GM21367 (cell line): ENCODE results near the gene SCCPDH.
"Not testable (repeated sequence)": the region's sequence is repeated elsewhere in the genome, so short reads cannot be mapped to it uniquely, and the experiment has no call there.

Experiments used
- ATAC-seq: cut with Tn5 transposase; IDR thresholded peaks from one replicate; pipeline ENCODE4 v1.9.1; 2021; ENCODE audit not compliant: unreplicated experiment

The SCCPDH gene

GRCh38 chr1:246703581-246703980 lies 20.6 kb upstream of the SCCPDH start:
- ATAC-seq, result no peak

DNA sequence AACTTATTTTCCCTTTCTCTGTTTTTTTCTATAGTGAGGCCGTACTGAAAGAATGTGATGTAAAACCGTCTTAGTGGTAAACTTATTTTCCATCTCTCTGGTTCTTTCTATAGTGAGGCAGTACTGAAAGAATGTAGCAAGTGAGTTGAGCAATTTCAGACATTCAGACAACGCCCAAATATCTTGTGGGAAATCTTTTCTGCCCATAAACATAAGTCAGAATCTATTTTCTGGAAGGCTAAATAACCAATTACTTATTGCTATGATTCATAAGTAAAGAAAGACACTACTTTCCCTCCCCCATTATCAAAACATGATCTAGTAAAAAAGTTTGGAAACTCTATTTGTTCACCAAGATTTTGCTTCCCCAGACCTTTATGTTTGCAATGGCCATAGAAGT lies 18.8 kb upstream of the SCCPDH start:
- no peak for ATAC-seq

GRCh38 chr1:246708166-246708565 lies 16.0 kb upstream of the SCCPDH start:
- no peak for ATAC-seq

DNA sequence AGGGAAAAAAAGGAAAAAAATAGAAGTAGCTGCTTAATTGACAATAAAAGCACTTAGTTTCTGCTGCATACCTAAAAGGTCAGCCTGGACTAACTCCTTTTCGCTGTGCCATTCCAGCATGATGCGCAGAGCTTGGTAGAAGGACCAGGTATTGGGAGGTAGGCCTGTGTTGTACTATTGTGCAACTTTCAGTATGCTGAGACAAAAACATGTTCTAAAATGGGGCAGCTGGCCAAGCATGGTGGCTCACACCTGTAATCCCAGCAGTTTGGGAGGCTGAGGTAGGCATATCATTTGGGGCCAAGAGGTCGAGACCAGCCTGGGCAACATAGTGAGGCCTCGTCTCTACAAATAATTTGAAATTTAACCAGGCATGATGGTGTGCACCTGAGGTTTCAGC lies 15.0 kb upstream of the SCCPDH start:
- ATAC-seq, result no peak

- no peak for ATAC-seq
These were observed 14.4 kb upstream of the SCCPDH start for GRCh38 chr1:246709835-246710234.

DNA sequence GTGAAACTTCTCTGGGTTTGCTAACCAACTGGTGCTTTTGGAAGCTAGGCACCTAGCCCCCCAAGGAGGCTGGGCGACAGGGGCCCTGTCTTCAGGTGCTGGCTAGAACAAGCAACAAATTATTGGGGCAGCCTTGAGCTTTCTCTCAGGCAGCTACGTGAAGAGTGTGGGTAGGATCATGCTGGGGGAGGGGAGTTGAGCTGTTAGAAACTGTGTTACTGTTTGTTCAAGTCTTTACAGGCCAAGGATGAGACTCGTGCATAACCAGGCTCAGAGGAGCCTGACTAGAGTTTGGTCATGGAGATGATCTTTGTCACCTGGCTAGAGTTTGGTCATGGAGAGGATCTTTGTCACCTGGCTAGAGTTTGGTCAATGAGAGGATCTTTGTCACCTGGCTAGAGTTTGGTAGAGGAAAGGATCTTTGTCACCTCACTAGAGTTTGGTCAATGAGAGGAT lies 12.6 kb upstream of the SCCPDH start:
- ATAC-seq, result no peak

- not testable (repeated sequence) for ATAC-seq
These were observed 11.8 kb upstream of the SCCPDH start for GRCh38 chr1:246712428-246712827.

DNA sequence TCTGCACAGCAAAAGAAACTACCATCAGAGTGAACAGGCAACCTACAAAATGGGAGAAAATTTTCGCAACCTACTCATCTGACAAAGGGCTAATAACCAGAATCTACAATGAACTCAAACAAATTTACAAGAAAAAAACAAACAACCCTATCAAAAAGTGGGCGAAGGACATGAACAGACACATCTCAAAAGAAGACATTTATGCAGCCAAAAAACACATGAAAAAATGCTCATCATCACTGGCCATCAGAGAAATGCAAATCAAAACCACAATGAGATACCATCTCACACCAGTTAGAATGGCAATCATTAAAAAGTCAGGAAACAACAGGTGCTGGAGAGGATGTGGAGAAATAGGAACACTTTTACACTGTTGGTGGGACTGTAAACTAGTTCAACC lies 4.8 kb upstream of the SCCPDH start:
- not testable (repeated sequence) for ATAC-seq

GRCh38 chr1:246720814-246721213 lies 3.4 kb upstream of the SCCPDH start:
- ATAC-seq, result not testable (repeated sequence)

GRCh38 chr1:246722720-246723119 lies 1.5 kb upstream of the SCCPDH start:
- no peak for ATAC-seq

DNA sequence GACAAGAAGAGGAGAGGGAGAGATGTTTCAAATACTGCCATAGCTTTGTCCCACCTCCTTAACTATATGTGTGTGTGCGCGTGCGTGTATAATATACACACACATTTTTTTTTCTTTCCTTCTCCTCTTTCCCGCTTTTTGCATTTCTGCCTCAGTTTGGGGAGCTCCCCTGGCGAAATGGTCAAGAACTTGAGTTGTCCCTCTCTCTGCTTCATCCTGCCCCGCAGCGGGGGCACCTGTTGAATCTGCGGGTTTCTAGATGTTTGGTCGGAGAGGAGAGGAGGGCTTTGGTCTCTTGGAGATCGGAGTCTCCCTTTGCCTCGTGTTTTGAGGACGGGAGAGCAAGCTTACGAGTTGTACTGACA lies 504 bp downstream of the SCCPDH start:
- ATAC-seq, result peak; percentile 11

- ATAC-seq, result no peak
These were observed 982 bp downstream of the SCCPDH start for GRCh38 chr1:246725191-246725590.

DNA sequence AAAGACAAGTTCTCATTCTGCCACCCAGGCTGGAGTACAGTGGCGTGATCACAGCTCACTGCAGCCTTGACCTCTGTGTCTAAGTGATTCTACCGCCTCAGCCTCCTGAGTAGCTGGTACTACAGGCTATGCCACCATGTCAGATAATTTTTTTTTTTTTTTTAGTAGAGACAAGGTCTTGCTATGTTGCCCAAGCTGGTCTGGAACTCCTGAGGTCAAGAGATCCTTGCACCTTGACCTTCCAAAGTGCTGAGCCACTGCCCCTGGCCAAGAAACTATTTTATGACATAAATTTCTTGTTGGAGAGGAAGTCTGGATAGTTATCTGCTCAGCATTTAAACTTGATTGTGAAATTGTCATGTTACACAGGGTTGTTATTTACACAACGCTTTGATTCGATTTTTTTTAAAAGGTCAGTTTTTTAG lies 2.1 kb downstream of the SCCPDH start:
- no peak for ATAC-seq

DNA sequence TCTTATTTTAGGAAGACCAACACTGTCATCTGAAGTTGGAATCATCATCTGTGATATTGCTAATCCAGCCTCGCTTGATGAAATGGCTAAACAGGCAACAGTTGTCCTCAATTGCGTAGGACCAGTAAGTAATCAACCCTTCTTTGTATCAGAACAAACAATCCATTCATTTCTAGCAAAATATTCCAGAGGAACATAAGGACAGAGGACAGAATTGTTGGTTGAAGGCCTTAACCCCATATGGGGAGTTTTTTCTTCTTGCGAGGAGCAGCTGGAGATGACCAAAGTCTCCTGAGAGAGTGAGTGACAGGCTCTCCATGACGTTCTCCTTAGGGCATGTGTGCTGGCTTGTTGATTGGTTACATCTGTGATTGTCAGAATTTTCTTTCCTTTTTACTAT lies 2.7 kb downstream of the SCCPDH start:
- no peak for ATAC-seq

GRCh38 chr1:246727594-246727993 lies 3.4 kb downstream of the SCCPDH start:
- ATAC-seq, result no peak

DNA sequence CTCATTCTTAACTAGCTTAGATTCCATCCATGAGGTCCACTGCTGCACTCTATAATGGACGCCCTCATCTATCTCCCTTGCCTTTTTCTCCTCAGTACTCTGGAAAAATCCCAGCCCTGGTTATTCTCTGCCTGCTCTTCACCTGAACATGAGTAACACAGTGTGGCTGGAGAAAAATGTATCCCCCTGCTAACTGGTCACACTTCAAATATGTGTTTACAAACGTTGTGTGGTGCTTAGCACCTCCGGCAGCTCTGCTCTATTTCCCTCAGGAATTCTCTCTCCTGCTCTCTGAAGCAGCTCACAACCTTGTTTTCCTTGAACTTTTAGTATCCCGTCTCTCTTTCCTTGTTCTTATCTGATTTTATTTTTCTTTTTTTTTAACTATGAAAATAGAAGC lies 4.1 kb downstream of the SCCPDH start:
- ATAC-seq, result no peak

DNA sequence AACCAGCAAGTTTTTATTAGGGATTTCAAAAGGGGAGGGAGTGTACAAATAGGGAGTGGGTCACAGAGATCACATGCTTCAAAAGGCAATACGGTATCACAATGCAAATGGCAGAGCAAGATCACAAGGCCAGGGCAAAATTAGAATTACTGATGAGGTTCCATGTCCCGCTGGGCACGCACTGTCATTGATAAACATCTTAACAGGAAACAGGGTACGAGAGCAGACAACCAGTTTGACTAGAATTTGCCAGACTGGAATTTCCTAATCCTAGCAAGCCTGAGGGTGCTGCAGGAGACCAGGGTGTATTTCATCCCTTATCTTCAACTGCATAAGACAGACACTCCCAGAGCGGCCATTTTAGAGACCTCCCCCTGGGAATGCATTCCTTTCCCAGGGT lies 4.8 kb downstream of the SCCPDH start:
- ATAC-seq, result not testable (repeated sequence)

GRCh38 chr1:246730839-246731238 lies 6.6 kb downstream of the SCCPDH start:
- no peak for ATAC-seq

DNA sequence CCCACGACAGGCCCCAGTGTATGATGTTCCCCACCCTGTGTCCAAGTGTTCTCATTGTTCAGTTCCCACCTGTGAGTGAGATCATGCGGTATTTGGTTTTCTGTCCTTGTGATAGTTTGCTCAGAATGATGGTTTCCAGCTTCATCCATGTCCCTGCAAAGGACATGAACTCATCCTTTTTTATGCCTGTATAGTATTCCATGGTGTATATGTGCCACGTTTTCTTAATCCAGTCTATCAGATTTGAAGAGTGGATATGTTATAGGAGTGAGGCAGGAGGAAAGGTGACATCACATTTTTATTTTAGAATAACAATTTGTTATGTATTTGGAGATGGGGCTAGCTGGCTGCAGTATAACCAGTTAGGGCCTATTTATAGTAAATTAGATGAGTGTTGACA lies 7.7 kb downstream of the SCCPDH start:
- not testable (repeated sequence) for ATAC-seq

- no peak for ATAC-seq
These were observed 9.5 kb downstream of the SCCPDH start for GRCh38 chr1:246733704-246734103.

DNA sequence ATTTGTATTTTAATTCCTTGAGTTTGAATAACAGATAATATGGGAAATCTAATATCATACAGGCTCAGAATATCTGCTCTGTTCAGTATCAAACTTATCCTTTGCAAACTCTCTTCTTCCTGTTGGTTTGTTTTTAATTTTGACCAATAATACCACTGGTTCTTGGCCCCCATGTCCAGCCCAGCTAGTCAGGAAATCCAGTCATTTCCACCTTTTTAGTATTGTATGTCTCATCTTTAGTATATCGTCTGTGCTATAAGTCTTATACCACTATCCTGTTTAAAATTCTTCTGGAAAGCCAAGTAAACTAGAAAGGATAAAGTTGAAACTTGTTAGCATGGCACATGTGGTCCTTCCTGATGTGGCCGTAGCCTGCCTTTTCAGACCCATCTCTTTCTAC lies 10.7 kb downstream of the SCCPDH start:
- no peak for ATAC-seq

DNA sequence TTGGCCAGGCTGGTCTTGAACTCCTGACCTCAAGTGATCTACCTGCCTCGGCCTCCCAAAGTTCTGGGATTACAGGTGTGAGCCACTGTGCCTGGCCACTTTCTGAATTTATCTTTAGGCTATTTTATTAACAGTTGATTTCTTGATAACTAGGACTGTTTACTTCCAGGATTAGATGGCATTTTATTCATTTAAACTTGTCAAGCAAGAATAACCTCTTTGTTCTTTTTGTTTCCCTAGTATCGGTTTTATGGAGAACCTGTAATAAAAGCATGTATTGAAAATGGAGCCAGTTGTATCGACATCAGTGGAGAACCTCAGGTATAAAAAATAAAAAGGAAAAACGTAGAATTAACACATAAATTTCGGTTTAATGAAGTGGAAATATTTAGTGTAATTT lies 11.5 kb downstream of the SCCPDH start:
- ATAC-seq, result no peak

DNA sequence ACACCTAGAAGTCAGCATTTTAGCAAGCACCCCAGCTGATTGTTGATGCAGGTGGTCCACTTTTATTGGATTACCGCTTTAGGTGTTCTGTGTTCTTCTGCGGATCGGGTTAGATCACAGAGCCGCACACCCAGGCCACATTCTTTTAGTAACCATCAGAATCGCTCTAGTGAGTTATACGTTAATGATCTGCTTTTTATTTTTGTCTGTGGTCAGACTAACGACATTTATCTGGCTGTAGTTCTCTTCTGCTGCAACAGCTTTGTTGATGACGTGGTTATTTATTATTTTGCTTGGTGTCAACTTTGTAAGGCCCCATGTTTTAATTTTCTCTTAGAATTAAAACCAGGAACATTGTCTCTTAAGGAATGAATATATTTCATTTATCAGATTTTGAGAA lies 18.2 kb downstream of the SCCPDH start:
- ATAC-seq, result no peak

DNA sequence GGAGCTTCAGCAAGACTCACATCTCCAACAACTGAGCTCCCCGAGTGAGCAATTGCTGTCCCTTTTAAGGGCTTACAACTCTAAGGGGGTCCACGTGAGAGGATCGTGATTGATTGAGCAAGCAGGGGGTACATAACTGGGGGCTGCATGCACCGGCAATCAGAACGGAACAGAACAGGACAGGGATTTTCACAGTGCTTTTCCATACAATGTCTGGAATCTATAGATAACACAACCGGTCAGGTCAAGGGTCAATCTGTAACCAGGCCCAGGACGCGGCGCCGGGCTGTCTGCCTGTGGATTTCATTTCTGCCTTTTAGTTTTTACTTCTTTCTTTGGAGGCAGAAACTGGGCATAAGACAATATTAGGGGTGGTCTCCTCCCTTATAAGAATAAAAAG lies 21.9 kb downstream of the SCCPDH start:
- not testable (repeated sequence) for ATAC-seq
